ENCODE data around the gene MOB2.

The MOB2 gene

DNA sequence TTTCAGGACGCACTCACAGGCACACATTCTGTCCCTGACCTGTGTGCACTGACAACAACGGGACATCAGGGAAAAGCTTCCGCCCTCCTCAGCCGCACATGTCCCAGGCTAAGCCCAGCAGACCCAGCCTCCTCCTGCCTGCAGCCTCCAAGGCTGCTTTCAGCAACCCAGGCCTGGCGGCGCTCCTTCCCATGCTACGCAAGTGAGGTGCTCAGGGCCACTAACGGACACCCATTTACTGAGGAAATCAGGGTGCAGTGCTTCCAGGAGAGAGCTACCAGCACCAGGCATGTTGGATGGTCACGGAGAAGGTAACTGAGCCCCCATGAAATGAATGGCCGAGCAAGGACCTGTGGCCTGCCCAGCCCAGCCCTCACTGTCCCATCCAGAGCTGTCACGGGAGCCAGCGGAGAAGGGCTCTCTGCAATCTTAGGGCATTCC, 6.9 kb downstream of the MOB2 start:
- Mint-ChIP-seq H3K4me1 (ENCODE audit: low read depth) (no peaks in the 10 kb centered on the region), H3K4me3 (no peak overlapping the region), H3K27me3 (ENCODE audit: low read depth) (no peaks in the 10 kb centered on the region), H3K36me3 (ENCODE audit: low read depth) (peaks cover 9% of the 10 kb centered on the region), H3K27ac (no peak overlapping the region), H3K9me3 (no peaks in the 10 kb centered on the region)

DNA sequence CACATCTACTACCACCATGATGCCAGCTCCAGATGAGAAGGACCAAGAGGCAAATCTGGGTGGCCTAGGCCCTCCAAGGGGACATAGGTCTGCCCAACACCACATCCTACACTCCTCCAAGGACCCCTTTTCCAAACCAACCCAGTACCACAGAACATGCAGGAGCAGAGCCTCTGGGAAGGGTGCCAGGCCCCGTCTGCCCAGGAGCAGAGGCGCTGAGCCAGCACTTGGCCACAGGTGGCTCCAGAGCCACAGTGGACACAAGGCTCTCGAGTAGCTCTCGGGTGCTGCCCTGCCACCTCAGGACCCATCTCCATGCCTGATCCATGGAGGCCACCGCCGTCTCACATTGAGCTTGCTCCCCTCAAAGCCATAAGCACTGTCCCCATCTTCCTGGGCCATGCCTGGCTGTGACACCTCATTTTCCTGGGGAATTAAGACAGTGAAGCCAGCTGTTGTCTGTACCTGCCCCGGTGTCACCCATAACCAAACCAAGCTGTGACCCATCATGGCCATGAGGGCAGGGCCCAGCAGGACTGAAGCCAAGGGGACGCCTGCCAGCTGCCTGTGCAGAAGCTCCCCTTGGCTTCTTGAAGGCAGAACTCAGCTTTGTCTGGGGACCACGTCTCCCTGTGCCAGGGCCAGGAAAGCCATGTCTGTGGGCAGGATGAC, 7.4 kb downstream of the MOB2 start:
- H3K27ac Mint-ChIP-seq = no peak overlapping the region
- no peaks in the 10 kb centered on the region for H3K27me3 Mint-ChIP-seq (ENCODE audit: low read depth)
- no peaks in the 10 kb centered on the region for H3K4me1 Mint-ChIP-seq (ENCODE audit: low read depth)
- no peak overlapping the region for H3K4me3 Mint-ChIP-seq
- no peaks in the 10 kb centered on the region for H3K9me3 Mint-ChIP-seq
- H3K36me3 Mint-ChIP-seq (ENCODE audit: low read depth) = peaks cover 10% of the 10 kb centered on the region

DNA sequence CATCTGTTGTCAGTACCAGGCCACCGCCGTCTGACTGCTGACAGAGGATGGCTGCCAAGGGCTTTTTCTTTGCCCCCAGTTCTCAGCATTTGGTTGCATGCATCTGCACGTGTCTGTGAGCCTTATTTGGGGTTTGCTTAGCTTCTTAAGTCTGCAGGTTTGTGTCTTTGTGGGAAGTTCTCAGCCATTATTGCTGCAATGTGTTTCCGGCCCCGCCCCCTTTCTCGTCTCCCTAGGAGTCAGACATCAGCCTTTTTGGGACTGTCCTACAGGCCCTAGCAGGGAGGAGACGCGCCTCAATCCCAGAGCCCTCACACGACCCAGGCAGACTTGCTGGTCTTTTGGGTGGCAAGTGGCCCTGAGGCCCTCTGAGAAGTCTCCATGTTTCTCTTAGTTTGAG, 8.0 kb downstream of the MOB2 start:
- Mint-ChIP-seq H3K4me1 (ENCODE audit: low read depth) (no peaks in the 10 kb centered on the region), H3K4me3 (no peak overlapping the region), H3K27me3 (ENCODE audit: low read depth) (no peaks in the 10 kb centered on the region), H3K36me3 (ENCODE audit: low read depth) (peaks cover 12% of the 10 kb centered on the region), H3K27ac (no peak overlapping the region), H3K9me3 (no peaks in the 10 kb centered on the region)

DNA sequence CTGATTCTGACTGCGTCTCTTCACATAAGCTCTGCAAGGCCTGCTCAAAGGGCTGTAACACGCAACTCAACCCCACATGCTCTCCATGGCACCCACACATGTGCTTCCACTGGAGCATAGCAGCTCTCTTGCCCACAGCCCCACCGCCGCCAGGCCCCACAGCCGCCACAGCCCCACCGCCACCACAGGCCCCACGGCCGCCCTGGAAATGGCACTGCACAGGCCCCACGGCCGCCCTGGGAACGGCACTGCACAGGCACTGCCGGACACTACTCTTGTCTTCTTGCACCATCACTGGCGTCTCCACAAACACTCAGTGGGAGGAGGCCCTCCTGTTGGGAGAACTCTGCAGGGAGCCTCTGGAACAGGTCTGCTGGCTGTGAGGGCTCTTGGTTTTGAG, 8.6 kb downstream of the MOB2 start:
- Mint-ChIP-seq H3K4me1 (ENCODE audit: low read depth) (no peaks in the 10 kb centered on the region), H3K36me3 (ENCODE audit: low read depth) (peaks cover 12% of the 10 kb centered on the region), H3K9me3 (no peaks in the 10 kb centered on the region), H3K4me3 (no peak overlapping the region), H3K27me3 (ENCODE audit: low read depth) (no peaks in the 10 kb centered on the region), H3K27ac (no peak overlapping the region)

DNA sequence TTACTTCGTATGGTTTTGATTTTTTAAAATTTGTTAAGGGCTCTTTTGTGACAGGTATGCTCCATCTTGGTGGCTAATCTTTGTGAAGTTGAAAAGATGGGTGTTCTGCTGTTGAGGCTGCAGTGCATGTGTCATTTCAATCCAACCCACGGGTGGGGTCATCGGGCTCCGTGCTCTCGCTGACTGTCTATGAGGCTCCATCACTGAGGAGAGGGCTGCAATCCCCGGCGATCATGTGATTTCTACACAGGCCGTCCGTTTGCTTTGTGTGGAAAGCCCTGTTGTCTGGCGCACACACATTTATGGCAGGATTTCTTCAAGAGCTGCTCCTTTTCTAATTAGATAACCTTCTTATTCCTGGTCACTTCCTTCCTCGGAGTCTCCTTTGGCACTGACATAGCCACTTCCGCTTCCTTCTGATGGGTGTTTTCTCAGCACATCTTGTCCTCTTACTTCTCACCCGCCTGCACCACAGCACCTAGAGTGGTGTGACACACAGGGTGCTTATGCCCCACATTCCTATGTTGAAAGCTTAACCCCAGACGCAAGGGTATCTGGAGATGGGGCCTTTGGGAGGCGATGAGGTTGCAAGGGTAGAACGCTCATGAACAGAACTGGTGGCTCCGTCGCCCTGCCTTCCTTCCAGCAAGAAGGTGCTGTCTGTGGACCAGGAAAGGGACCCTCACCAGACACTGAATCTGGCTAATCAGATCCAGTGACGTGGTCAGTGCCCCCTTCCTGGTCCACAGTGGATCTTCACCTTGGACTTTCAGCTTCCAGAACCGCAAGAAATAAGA, 9.4 kb downstream of the MOB2 start:
- Mint-ChIP-seq H3K4me3 (no peak overlapping the region), H3K27me3 (ENCODE audit: low read depth) (no peaks in the 10 kb centered on the region), H3K9me3 (no peaks in the 10 kb centered on the region), H3K27ac (no peak overlapping the region), H3K36me3 (ENCODE audit: low read depth) (peaks cover 12% of the 10 kb centered on the region), H3K4me1 (ENCODE audit: low read depth) (no peaks in the 10 kb centered on the region)

DNA sequence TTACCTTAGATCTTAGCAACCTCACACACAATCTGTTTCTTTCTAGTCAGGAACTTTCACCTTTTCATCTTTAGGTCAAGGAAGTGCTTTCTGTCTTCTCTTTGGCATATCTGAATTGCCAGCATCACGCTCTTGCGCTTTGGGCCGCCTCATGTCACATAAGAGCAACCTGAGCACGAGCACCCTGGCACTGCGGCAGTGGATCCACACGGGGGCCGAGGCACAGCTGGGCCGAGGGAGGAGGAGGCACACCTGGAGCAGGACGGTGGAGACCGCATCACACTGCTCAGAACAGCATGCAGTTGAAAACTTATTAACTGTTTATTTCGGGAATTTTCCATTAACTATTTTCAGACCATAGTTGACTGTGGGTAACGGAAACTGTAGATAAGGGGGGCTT, 10.7 kb downstream of the MOB2 start:
- peaks cover 12% of the 10 kb centered on the region for H3K36me3 Mint-ChIP-seq (ENCODE audit: low read depth)
- no peaks in the 10 kb centered on the region for H3K27me3 Mint-ChIP-seq (ENCODE audit: low read depth)
- H3K4me3 Mint-ChIP-seq = no peak overlapping the region
- H3K9me3 Mint-ChIP-seq = no peaks in the 10 kb centered on the region
- H3K4me1 Mint-ChIP-seq (ENCODE audit: low read depth) = no peaks in the 10 kb centered on the region
- H3K27ac Mint-ChIP-seq = no peak overlapping the region

DNA sequence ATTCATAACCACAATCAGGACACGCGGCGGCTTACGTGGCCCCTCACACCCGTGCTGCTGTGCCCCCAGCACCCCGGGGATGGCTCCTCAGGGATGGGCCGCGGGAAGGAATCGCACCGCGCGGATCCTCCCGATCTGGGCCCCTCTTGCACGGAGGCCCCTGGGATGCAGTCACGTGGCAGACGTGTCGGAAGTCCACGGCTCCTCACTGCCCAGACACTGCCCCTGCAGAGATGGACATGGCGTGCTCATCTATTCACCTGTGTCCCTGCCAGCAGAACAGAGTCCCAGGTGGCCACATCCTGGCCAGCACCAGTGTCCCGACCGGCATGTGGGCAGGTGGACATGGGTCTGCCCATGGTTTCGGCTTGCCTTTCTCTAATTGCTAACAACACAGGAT, 12.8 kb downstream of the MOB2 start:
- H3K36me3 Mint-ChIP-seq (ENCODE audit: low read depth) = peaks cover 6% of the 10 kb centered on the region
- no peaks in the 10 kb centered on the region for H3K27me3 Mint-ChIP-seq (ENCODE audit: low read depth)
- no peak overlapping the region for H3K27ac Mint-ChIP-seq
- H3K4me1 Mint-ChIP-seq (ENCODE audit: low read depth) = no peaks in the 10 kb centered on the region
- H3K9me3 Mint-ChIP-seq = no peaks in the 10 kb centered on the region
- no peak overlapping the region for H3K4me3 Mint-ChIP-seq

DNA sequence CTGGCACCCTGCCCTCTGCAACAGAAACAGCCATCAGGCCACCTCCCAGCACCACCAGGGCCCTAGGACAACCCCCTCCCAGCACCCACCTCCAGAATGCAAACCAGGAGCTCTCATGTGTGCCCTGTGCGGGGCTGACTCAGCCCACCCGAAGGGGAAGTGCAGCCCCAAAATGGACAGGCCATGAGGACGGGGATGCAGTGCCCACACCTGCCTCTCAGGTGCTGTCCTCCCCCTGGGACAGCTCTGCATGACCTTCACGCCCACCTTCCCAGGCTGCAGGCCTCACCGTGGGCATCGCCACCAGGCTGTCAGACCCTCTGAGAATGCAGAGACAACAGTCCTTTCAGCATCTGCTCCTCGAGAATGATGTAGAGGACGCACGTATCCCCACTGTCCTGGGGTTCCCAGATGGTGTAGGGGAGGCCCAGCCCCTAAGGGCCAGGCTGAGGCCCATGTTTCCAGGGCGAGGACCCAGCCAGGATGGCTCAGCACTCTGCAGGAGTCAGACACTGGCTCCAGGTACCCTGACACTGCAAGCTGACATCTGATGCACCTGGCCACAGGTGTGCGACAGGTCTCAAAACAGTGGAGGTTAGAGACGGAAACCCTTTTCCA, 13.5 kb downstream of the MOB2 start:
- Mint-ChIP-seq H3K27ac (no peak overlapping the region), H3K9me3 (no peaks in the 10 kb centered on the region), H3K36me3 (ENCODE audit: low read depth) (peaks cover 6% of the 10 kb centered on the region), H3K27me3 (ENCODE audit: low read depth) (no peaks in the 10 kb centered on the region), H3K4me1 (ENCODE audit: low read depth) (no peaks in the 10 kb centered on the region), H3K4me3 (no peak overlapping the region)

DNA sequence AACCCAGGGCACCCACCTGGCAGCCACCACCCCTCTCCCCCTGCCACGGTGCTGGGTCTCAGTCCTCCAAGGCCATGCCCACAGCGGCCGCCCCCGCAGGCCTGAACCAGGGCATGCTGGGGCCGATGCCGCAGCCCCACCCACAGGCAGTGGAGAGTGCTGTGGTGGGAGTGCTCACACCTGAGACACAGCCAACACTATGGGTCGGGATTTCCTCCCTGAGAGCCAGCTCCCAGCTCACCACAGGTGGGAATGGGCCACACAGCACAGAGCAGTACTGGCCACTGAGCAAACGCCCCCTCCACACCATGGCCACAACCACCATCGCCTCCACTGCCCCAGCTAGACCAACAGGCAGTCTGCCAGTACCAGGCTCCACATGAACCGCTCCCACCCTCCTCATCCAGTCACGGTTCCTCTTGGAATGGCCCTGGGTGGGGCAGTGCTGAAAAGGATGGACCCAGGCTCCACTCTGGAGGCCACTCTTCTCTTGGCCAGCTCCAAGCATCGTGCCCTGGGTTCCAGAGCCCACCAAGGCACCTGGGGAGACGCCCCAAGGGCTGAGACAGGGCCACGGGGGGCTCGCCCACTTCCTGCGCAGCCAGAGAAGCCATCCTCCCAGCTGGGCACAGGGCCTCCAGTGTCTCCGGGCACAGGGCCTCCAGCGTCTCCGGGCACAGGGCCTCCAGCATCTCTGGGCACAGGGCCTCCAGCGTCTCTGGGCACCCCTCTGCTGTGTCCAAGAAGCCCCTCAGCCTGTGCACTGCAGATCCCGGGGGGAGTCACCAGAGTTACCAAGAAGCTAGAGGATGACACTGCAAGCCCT, 14.2 kb downstream of the MOB2 start:
- H3K4me1 Mint-ChIP-seq (ENCODE audit: low read depth) = no peaks in the 10 kb centered on the region
- H3K27me3 Mint-ChIP-seq (ENCODE audit: low read depth) = no peaks in the 10 kb centered on the region
- H3K36me3 Mint-ChIP-seq (ENCODE audit: low read depth) = peaks cover 4% of the 10 kb centered on the region
- no peak overlapping the region for H3K4me3 Mint-ChIP-seq
- H3K27ac Mint-ChIP-seq = no peak overlapping the region
- no peaks in the 10 kb centered on the region for H3K9me3 Mint-ChIP-seq

DNA sequence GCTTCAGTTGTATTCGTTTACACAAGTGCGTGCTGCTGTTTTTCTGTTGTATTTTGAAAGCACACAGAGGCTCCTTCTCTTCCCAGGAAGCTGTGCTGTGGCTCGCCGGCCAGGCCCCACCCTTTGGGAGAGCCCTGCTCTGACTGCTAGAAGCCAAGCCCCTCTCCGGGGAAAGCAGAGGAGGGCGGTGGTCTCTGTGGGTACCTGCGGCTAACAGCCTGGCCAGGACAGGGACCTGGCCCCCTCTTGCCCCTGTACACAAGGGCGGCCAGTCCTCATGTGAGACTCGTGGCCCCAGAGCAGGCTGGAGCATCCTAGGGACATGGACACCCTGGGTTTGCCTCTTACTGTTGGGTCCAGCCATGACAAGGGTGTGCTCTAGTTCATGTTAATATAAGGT, 14.8 kb downstream of the MOB2 start:
- Mint-ChIP-seq H3K9me3 (no peaks in the 10 kb centered on the region), H3K4me3 (no peak overlapping the region), H3K36me3 (ENCODE audit: low read depth) (peaks cover 4% of the 10 kb centered on the region), H3K27ac (no peak overlapping the region), H3K4me1 (ENCODE audit: low read depth) (no peaks in the 10 kb centered on the region), H3K27me3 (ENCODE audit: low read depth) (no peaks in the 10 kb centered on the region)

DNA sequence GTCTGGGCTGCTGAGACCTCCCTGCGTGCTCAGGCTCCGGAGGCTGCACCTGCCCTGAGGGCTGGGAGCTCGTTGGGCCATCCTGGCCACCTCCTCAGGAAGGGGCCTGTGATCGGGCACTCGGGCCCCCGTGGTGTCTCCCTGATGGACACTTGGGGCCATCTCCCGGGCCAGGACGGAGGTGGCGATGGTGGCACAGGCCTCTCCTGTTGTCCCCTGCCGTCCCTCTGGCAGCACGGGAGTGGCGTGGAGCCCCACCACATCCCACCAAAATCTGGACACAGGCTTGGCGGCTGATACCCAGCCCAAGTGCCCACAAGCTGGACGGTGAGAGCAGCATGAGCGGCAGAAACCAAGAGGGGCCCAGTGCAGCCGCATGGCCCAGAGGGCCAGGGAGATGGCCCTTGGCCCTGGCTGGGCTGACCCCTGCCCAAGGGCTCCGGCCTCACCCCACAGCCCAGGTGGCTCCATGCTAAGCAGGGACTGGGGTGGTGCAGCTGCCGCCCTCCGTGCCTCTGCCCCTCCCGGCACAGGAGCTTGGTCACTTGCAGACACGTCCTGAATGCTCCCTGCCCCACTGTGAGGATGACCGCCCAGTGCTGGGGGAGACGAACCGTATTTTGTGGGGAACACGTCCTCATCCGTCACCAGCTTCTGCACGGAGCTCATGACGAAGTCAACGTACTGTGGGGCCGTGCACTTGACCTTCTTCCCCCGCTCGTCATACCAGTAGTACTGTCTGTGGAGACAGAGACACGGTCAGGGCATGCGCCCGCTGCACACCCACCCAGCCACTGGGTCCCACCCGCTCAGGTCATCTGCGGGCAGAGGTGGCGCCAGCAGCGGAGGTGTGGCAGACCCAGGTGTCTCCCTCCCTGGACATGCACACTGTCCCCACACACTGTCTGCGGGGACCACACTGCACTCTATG, 15.6 kb downstream of the MOB2 start:
- Mint-ChIP-seq H3K27me3 (ENCODE audit: low read depth) (no peaks in the 10 kb centered on the region), H3K36me3 (ENCODE audit: low read depth) (peaks cover 2% of the 10 kb centered on the region), H3K4me3 (no peak overlapping the region), H3K9me3 (no peaks in the 10 kb centered on the region), H3K4me1 (ENCODE audit: low read depth) (no peaks in the 10 kb centered on the region), H3K27ac (no peak overlapping the region)

DNA sequence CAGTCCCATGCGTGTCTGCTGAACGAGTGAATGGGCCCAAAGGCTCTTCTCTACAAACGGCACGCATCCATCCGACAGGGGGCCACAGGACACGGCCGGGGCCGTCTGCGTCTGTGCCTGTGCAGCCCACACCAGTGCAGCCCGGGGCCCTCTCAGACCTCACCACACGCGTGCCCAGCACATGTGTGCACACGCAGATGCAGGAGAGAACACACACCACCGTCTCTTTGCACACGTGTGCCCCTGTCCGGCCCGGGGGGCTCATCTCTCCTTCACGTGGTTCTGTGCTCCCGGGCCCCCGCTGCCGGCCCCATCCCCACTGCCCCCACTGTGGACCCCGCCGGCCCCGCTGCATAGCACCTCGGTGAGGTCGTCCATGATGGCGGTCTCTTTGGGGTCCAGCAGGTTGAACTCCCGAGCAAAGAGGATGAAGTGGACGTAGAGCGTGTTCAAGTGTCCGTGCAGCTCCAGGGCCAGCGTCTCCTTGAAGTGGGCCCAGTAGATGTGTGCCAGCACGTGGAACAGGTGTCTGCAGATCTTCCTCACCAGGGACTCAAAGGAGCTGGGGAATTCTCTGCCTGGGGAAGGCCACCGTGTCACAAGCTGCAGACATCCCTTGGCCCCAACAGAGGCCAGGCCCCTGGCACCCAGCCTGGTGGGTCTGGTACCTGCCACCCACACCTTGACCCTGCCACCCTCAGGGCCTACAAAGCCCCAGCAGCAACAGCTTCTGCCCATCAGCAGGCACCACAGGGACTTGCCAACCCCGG, 16.5 kb downstream of the MOB2 start:
- H3K4me1 Mint-ChIP-seq (ENCODE audit: low read depth) = no peaks in the 10 kb centered on the region
- H3K27ac Mint-ChIP-seq = no peak overlapping the region
- no peaks in the 10 kb centered on the region for H3K9me3 Mint-ChIP-seq
- no peaks in the 10 kb centered on the region for H3K27me3 Mint-ChIP-seq (ENCODE audit: low read depth)
- no peak overlapping the region for H3K4me3 Mint-ChIP-seq
- peaks cover 2% of the 10 kb centered on the region for H3K36me3 Mint-ChIP-seq (ENCODE audit: low read depth)

DNA sequence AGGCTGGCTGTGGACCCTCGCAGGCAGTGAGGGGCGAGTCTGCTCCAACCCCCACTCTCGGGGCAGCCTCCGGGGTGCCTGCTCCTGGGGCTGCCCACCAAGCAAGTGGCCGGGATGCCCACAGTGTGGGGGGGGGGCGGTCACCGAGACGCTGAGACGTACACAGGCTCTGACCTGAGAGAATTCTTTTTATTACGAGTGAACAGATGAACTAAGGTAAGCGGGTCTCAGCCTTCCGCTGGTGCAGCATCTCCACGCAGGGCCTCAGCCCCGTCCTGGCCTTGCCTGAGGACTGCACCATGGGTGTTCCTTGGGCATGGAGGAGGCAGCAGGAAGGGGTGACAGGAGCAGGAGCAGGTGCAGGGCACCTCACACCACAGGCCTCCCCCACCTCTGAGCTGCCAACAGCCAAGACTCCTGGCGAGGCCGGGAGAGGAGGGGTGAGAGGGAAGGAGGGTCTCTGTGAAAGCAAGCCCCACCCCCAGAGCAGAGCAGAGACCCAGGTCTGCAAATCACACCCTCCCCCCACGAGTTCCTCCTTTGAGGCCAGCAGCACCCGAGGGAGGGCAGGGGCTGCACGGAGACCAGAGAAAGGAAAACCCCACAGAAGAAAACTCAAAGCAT, 17.2 kb downstream of the MOB2 start:
- Mint-ChIP-seq H3K9me3 (no peaks in the 10 kb centered on the region), H3K36me3 (ENCODE audit: low read depth) (peaks cover 2% of the 10 kb centered on the region), H3K4me1 (ENCODE audit: low read depth) (no peaks in the 10 kb centered on the region), H3K4me3 (no peak overlapping the region), H3K27me3 (ENCODE audit: low read depth) (no peaks in the 10 kb centered on the region), H3K27ac (no peak overlapping the region)
